ENCODE data around the gene DYDC1.

DNA sequence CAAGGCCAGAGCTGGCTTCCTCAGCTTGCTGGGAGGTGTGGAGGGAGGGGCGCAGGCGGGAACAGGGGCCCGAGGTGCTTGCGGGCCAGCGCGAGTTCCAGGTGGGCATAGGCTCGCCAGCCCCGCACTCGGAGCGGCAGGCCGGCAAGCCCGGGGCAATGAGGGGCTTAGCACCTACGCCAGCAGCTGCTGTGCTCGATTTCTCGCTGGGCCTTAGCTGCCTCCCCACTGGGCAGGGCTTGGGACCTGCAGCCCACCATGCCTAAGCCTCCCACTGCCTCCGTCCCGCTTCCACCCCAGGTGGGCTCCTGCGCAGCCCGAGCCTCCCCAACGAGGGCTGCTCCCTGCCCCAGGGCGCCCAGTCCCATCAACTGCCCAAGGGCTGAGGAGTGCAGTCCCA lies 41.2 kb downstream of the DYDC1 start:
- TF ChIP-seq, protein P1, sequence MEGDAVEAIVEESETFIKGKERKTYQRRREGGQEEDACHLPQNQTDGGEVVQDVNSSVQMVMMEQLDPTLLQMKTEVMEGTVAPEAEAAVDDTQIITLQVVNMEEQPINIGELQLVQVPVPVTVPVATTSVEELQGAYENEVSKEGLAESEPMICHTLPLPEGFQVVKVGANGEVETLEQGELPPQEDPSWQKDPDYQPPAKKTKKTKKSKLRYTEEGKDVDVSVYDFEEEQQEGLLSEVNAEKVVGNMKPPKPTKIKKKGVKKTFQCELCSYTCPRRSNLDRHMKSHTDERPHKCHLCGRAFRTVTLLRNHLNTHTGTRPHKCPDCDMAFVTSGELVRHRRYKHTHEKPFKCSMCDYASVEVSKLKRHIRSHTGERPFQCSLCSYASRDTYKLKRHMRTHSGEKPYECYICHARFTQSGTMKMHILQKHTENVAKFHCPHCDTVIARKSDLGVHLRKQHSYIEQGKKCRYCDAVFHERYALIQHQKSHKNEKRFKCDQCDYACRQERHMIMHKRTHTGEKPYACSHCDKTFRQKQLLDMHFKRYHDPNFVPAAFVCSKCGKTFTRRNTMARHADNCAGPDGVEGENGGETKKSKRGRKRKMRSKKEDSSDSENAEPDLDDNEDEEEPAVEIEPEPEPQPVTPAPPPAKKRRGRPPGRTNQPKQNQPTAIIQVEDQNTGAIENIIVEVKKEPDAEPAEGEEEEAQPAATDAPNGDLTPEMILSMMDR (IDR thresholded peaks at IDR 0.05), result no peak
- TF ChIP-seq POLR2A (IDR thresholded peaks at IDR 0.05), result no peak
